Measurements from ENCODE around the gene BICC1.

Gene BICC1

DNA sequence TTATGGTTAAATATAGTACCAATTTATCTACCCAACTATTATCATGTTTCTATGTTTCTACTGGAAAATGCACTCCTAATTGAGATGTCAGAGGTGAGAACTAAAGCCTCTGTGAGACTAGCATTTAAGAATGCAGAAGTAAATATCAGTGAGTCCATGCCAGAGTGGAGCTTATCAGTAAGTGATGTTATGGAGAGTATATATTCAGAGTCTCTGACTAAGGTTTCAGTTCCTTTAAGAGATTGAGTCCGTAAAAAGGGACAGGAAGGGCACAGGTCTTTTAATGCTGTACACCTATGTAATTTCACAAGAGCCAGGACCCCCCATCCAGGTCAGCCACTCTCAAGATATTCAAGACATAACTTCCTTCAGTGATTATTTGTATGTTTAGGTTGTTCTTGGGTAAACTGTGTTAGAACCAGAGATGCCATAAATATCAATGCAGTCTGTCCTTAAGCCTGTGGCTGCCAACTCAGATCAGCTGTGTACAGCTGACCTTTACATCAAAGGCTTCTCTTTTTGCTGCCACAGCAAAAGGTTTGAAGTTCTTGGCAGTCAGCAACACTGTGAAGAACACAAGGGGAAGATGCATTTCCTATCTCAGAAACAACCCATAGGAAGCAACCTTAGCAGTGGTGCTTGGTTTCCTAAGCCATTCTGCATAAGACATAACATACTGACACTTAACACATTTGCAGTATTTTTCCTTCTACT is 244.8 kb downstream of the BICC1 start:
- no peaks in the 10 kb centered on the region for H3K9me3 ChIP-seq (ENCODE audit: severe bottlenecking)
- no peaks in the 10 kb centered on the region for H3K36me3 ChIP-seq (ENCODE audit: low read depth)
- ATAC-seq (ENCODE audit: low read depth) (no peak), DNase-seq (ENCODE audit: low spot score) (no peak)
- peaks cover 6% of the 10 kb centered on the region for H3K4me1 ChIP-seq (ENCODE audit: insufficient read depth, poor library complexity, severe bottlenecking)
- no peak overlapping the region for H3K27ac ChIP-seq (ENCODE audit: poor library complexity, severe bottlenecking)
- TF ChIP-seq, protein P1, sequence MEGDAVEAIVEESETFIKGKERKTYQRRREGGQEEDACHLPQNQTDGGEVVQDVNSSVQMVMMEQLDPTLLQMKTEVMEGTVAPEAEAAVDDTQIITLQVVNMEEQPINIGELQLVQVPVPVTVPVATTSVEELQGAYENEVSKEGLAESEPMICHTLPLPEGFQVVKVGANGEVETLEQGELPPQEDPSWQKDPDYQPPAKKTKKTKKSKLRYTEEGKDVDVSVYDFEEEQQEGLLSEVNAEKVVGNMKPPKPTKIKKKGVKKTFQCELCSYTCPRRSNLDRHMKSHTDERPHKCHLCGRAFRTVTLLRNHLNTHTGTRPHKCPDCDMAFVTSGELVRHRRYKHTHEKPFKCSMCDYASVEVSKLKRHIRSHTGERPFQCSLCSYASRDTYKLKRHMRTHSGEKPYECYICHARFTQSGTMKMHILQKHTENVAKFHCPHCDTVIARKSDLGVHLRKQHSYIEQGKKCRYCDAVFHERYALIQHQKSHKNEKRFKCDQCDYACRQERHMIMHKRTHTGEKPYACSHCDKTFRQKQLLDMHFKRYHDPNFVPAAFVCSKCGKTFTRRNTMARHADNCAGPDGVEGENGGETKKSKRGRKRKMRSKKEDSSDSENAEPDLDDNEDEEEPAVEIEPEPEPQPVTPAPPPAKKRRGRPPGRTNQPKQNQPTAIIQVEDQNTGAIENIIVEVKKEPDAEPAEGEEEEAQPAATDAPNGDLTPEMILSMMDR (IDR thresholded peaks at IDR 0.05; ENCODE audit: poor library complexity, severe bottlenecking) = no peak
- no peak overlapping the region for H3K4me3 ChIP-seq (ENCODE audit: severe bottlenecking)
- H3K27me3 ChIP-seq (ENCODE audit: insufficient read depth, poor library complexity, severe bottlenecking) = no peaks in the 10 kb centered on the region

DNA sequence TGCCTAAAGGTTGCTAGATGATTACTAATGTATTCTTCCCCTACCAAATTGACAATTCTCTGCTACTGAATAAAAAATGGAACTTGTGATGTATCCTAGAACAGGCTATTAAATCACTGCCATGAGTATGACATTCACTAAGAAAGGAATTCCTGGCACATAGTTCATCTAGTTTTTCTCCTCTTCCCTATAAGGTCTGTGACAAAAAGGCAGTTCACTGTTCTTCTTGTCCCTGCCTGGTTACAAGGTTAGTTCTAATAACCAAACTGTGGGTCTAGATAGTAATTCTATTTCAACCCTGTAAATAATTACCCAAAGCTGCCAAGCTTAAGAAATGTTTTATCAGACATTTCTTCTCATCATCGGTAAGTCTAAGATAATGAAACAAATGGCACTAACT is 245.6 kb downstream of the BICC1 start:
- TF ChIP-seq, protein P1 (IDR thresholded peaks at IDR 0.05; ENCODE audit: poor library complexity, severe bottlenecking) = no peak

DNA sequence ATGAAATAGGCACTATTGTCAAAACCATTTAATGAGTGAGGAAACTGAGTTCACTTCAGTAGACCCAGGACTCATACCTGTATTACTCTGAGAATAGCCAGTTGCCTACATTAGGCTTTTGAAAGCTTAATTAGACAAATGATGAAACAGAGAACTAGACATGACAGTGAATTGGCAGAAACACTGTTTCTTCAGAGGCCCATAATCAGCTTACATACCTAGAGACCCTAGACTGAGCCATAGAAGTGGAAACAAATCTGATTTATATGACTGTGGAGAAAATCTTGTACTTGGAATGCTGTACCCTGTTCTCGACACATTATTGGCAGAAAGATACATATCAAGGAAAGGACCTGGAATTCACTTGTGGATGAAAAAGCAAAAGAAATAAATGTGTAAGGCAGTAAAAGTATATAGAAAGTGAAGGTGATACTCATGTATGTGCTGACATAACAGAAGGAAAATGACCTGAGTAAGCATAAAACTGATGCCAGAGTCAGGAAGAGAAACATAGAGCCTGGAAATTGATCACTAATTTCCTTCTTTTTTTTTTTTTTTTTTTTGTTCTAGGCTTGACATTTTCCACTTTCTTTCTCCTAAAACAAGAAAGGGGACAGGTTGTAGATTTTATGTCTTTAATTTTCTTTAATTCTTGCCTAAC is 251.5 kb downstream of the BICC1 start:
- Histone ChIP-seq H3K4me1 (ENCODE audit: insufficient read depth, poor library complexity, severe bottlenecking) (no peaks in the 10 kb centered on the region), H3K27ac (ENCODE audit: poor library complexity, severe bottlenecking) (no peak overlapping the region), H3K9me3 (ENCODE audit: severe bottlenecking) (no peaks in the 10 kb centered on the region), H3K4me3 (ENCODE audit: severe bottlenecking) (no peak overlapping the region), H3K36me3 (ENCODE audit: low read depth) (no peaks in the 10 kb centered on the region), H3K27me3 (ENCODE audit: insufficient read depth, poor library complexity, severe bottlenecking) (no peaks in the 10 kb centered on the region)
- ATAC-seq (ENCODE audit: low read depth) (no peak), DNase-seq (ENCODE audit: low spot score) (no peak)
- TF ChIP-seq, protein P1 (IDR thresholded peaks at IDR 0.05; ENCODE audit: poor library complexity, severe bottlenecking) = no peak

More for the DNA sequence above, 245.6 kb downstream of the BICC1 start:
- Histone ChIP-seq H3K4me1 (ENCODE audit: insufficient read depth, poor library complexity, severe bottlenecking) (peaks cover 6% of the 10 kb centered on the region), H3K27me3 (ENCODE audit: insufficient read depth, poor library complexity, severe bottlenecking) (no peaks in the 10 kb centered on the region), H3K9me3 (ENCODE audit: severe bottlenecking) (no peaks in the 10 kb centered on the region), H3K4me3 (ENCODE audit: severe bottlenecking) (no peak overlapping the region), H3K36me3 (ENCODE audit: low read depth) (no peaks in the 10 kb centered on the region), H3K27ac (ENCODE audit: poor library complexity, severe bottlenecking) (no peak overlapping the region)
- DNase-seq (ENCODE audit: low spot score) = no peak
- ATAC-seq (ENCODE audit: low read depth) = no peak

DNA sequence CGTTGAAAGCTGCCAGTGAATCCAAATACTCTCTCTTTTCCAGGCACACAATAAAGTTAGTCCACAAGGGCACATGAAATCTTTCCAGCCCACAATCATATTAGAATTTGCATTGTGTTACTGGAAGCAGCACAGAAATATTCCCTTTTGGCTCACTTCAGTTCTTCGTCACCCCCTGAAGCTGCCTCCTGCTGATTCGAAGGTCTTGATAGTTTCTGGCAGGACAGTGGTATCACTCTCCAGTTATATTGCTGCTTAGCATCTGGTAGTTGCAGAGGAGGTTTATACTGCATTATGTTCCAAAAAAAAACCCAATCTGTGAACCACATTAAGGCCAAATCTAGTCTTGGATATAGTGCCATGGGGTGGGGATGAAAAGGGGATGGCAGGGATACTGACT is 253.2 kb downstream of the BICC1 start:
- H3K27me3 ChIP-seq (ENCODE audit: insufficient read depth, poor library complexity, severe bottlenecking) = no peaks in the 10 kb centered on the region
- H3K9me3 ChIP-seq (ENCODE audit: severe bottlenecking) = no peaks in the 10 kb centered on the region
- DNase-seq (ENCODE audit: low spot score) (no peak), ATAC-seq (ENCODE audit: low read depth) (no peak)
- H3K36me3 ChIP-seq (ENCODE audit: low read depth) = no peaks in the 10 kb centered on the region; the same call in 1 of the 2 replicates
- H3K4me1 ChIP-seq (ENCODE audit: insufficient read depth, poor library complexity, severe bottlenecking) = no peaks in the 10 kb centered on the region
- H3K4me3 ChIP-seq (ENCODE audit: severe bottlenecking) = no peak overlapping the region
- TF ChIP-seq, protein P1 (IDR thresholded peaks at IDR 0.05; ENCODE audit: poor library complexity, severe bottlenecking) = no peak
- H3K27ac ChIP-seq (ENCODE audit: poor library complexity, severe bottlenecking) = no peak overlapping the region

DNA sequence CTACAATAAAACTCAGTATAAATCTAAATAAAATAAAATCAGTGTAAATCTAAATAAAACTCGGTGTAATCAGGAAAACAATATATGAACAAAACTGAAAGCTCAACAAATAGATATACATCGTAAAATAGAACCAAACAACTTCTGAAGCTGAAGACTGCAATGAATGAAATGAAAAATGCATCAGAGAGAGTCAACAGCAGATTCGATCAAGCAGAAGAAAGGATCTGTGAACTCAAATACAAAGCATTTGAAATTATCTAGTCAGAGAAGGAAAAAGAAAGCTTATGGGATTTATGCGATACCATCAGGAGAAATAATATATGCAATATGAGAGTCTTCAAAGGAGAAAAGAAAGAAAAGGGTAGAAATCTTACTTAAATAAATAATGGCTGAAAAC is 255.0 kb downstream of the BICC1 start:
- H3K4me3 ChIP-seq (ENCODE audit: severe bottlenecking) = no peak overlapping the region
- no peak for DNase-seq (ENCODE audit: low spot score)
- H3K27ac ChIP-seq (ENCODE audit: poor library complexity, severe bottlenecking) = no peak overlapping the region
- TF ChIP-seq, protein P1 (IDR thresholded peaks at IDR 0.05; ENCODE audit: poor library complexity, severe bottlenecking) = no peak
- no peaks in the 10 kb centered on the region for H3K4me1 ChIP-seq (ENCODE audit: insufficient read depth, poor library complexity, severe bottlenecking)
- no peaks in the 10 kb centered on the region for H3K9me3 ChIP-seq (ENCODE audit: severe bottlenecking)
- no peak for ATAC-seq (ENCODE audit: low read depth)
- H3K27me3 ChIP-seq (ENCODE audit: insufficient read depth, poor library complexity, severe bottlenecking) = no peaks in the 10 kb centered on the region
- H3K36me3 ChIP-seq (ENCODE audit: low read depth) = no peaks in the 10 kb centered on the region; the same call in 1 of the 2 replicates
